Neural progenitor cell (in vitro differentiated cells): ENCODE results near the gene DNAL4. TPM values are rescaled to one million over a fixed set of nuclear protein-coding genes. Genes with fewer than 3 reads are reported as not detected.

Source experiments
- DNase-seq: peaks from one replicate; pipeline ENCODE4 v3.0.0-alpha.2; 2016; ENCODE audit warnings: low spot score
- H2AFZ ChIP-seq: fragments of 200-600 bp; sonication (generic); replicated peaks from 2 replicates; pipeline ENCODE4 v1.6.1; 2016; ENCODE audit warnings: antibody characterized with exemption
- H3F3A ChIP-seq: fragments of 200-600 bp; sonication (generic); 2 replicates; pipeline ENCODE4 v1.6.1; 2016; ENCODE audit warnings: antibody characterized with exemption, low read depth
- H3K27ac ChIP-seq: fragments of 200-600 bp; sonication (generic); 2 replicates; pipeline ENCODE4 v1.5.1; 2016; ENCODE audit warnings: mild to moderate bottlenecking
- H3K27me3 ChIP-seq: fragments of 200-600 bp; sonication (generic); 2 replicates; pipeline ENCODE4 v1.6.1; 2016; ENCODE audit warnings: mild to moderate bottlenecking, moderate library complexity
- H3K36me3 ChIP-seq: fragments of 200-600 bp; sonication (generic); 2 replicates; pipeline ENCODE4 v1.5.1; 2016
- H3K4me1 ChIP-seq: fragments of 200-600 bp; sonication (generic); 2 replicates; pipeline ENCODE4 v1.6.1; 2016; ENCODE audit warnings: mixed run types
- H3K4me2 ChIP-seq: fragments of 200-600 bp; sonication (generic); 2 replicates; pipeline ENCODE4 v1.6.1; 2016
- H3K4me3 ChIP-seq: fragments of 200-600 bp; sonication (generic); 2 replicates; pipeline ENCODE4 v1.5.1; 2016
- H3K79me2 ChIP-seq: fragments of 200-600 bp; sonication (generic); 2 replicates; pipeline ENCODE4 v1.6.1; 2016; ENCODE audit warnings: low read depth
- H3K9ac ChIP-seq: fragments of 200-600 bp; sonication (generic); 2 replicates; pipeline ENCODE4 v1.6.1; 2016
- H3K9me3 ChIP-seq: fragments of 200-600 bp; sonication (generic); 2 replicates; pipeline ENCODE4 v1.5.1; 2016; ENCODE audit warnings: low read depth
- H4K20me1 ChIP-seq: fragments of 200-600 bp; sonication (generic); 2 replicates; pipeline ENCODE4 v1.6.1; 2016; ENCODE audit warnings: low read depth
- H3K27ac Mint-ChIP-seq: 3 replicates; pipeline ENCODE4 v1.8.0; 2021; ENCODE audit warnings: mixed read lengths
- H3K27me3 Mint-ChIP-seq: 2 replicates; pipeline ENCODE4 v1.8.0; 2022; ENCODE audit warnings: low read depth, mild to moderate bottlenecking, inconsistent platforms, moderate library complexity, mixed read lengths; ENCODE audit not compliant: insufficient read depth
- H3K36me3 Mint-ChIP-seq: 3 replicates; pipeline ENCODE4 v1.8.0; 2021; ENCODE audit warnings: mixed read lengths
- H3K4me1 Mint-ChIP-seq: 3 replicates; pipeline ENCODE4 v1.8.0; 2021; ENCODE audit warnings: mixed read lengths
- H3K4me3 Mint-ChIP-seq: 3 replicates; pipeline ENCODE4 v1.8.0; 2021; ENCODE audit warnings: mild to moderate bottlenecking, moderate library complexity, mixed read lengths
- H3K9me3 Mint-ChIP-seq: 3 replicates; pipeline ENCODE4 v1.8.0; 2020; ENCODE audit warnings: mixed read lengths
- EZH2 ChIP-seq: fragments of 200-600 bp; sonication (generic); IDR thresholded peaks from 2 replicates; pipeline ENCODE4 v1.6.1; 2017; ENCODE audit warnings: antibody characterized with exemption, mild to moderate bottlenecking, moderate library complexity
- EZH2phosphoT487 ChIP-seq: fragments of 200-600 bp; sonication (generic); IDR thresholded peaks from 2 replicates; pipeline ENCODE4 v1.6.1; 2017; ENCODE audit warnings: antibody characterized with exemption
- total RNA-seq: library from RNA; depleted of rRNA; stranded (reverse); fragments of >200 nt; gene quantifications from 2 replicates; pipeline ENCODE4 v1.2.3, GENCODE V29; 2015; ENCODE audit warnings: low replicate concordance
- TF ChIP-seq, protein P1 (sequence below): fragments of 200-600 bp; sonication (generic); IDR thresholded peaks from 2 replicates; pipeline ENCODE4 v1.5.1; 2017; ENCODE audit warnings: antibody characterized with exemption, mild to moderate bottlenecking

Gene DNAL4
- total RNA-seq, 1 donor from 2014 or later = 10.7 TPM

DNA sequence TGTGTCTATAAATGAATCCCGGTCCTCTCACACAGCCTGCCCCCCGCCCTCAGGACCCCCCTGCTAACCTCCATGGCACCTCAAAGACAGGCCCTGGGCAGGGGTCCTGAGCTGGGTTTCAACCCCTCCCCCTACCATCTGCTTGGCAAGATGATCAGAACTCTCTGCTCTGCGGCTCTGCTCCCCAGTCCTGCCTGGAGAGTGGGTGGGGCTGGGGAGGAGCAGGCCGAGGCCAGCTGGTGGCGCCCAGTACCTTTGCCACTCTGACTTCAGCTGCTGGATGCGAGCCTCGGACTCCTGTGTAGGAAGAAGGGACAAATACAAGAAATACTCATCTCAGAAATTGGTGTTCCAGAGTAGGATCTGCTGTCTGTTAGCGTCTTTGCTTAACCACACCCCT is 53.2 kb downstream of the DNAL4 start:
- Histone ChIP-seq H4K20me1 (no peaks in the 10 kb centered on the region), H3F3A (no peaks in the 10 kb centered on the region), H3K36me3 (no peaks in the 10 kb centered on the region), H3K9me3 (no peaks in the 10 kb centered on the region), H2AFZ (no peak overlapping the region), H3K27me3 (no peaks in the 10 kb centered on the region), H3K4me3 (no peak overlapping the region), H3K27ac (no peak overlapping the region), H3K4me1 (no peaks in the 10 kb centered on the region), H3K79me2 (no peaks in the 10 kb centered on the region), H3K9ac (no peak overlapping the region), H3K4me2 (no peak overlapping the region)
- Mint-ChIP-seq H3K4me1 (no peaks in the 10 kb centered on the region), H3K36me3 (peaks cover 22% of the 10 kb centered on the region), H3K27me3 (no peaks in the 10 kb centered on the region), H3K9me3 (no peaks in the 10 kb centered on the region), H3K4me3 (no peak overlapping the region), H3K27ac (no peak overlapping the region)
- TF ChIP-seq EZH2 (no peak), EZH2phosphoT487 (no peak)
- TF ChIP-seq, protein P1, sequence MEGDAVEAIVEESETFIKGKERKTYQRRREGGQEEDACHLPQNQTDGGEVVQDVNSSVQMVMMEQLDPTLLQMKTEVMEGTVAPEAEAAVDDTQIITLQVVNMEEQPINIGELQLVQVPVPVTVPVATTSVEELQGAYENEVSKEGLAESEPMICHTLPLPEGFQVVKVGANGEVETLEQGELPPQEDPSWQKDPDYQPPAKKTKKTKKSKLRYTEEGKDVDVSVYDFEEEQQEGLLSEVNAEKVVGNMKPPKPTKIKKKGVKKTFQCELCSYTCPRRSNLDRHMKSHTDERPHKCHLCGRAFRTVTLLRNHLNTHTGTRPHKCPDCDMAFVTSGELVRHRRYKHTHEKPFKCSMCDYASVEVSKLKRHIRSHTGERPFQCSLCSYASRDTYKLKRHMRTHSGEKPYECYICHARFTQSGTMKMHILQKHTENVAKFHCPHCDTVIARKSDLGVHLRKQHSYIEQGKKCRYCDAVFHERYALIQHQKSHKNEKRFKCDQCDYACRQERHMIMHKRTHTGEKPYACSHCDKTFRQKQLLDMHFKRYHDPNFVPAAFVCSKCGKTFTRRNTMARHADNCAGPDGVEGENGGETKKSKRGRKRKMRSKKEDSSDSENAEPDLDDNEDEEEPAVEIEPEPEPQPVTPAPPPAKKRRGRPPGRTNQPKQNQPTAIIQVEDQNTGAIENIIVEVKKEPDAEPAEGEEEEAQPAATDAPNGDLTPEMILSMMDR = no peak
- DNase-seq = no peak

DNA sequence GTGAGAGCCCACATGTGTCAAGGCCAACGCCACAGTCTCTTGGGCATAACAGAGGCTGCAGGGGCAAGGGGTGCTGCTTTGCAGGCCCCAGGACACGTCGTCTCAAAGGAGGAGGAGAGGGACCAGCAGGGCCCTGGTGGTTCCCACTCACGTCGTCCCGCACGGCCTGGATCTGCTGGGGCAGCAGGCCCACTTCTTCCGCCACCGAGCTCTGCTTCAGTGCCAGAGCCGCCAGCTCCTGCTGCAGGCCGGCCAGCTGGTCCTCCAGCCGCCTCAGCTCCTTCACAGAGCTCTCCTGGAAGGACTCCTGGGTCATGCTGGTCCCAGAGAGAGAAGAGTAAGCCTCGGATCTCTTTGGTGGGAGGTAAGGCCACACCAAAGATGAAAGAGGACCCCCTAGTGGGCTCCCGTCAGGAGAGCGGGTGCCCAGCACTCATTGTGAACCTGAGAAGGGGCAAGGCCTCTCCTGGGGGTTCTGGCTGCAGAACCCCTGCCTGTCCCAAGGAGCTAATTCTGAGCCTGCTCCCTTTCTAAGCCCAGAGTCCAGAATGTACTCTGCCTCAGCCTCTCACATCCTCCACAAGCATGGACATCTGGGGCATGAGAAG is 53.7 kb downstream of the DNAL4 start:
- no peak overlapping the region for H3K27ac ChIP-seq
- Mint-ChIP-seq H3K9me3 (no peaks in the 10 kb centered on the region), H3K27me3 (peaks cover under 1% of the 10 kb centered on the region), H3K27ac (no peak overlapping the region), H3K4me1 (no peaks in the 10 kb centered on the region), H3K36me3 (peaks cover 21% of the 10 kb centered on the region), H3K4me3 (no peak overlapping the region)
- no peaks in the 10 kb centered on the region for H3K27me3 ChIP-seq
- no peaks in the 10 kb centered on the region for H3K79me2 ChIP-seq
- no peaks in the 10 kb centered on the region for H3K9me3 ChIP-seq
- H3K4me1 ChIP-seq = no peaks in the 10 kb centered on the region
- H3K9ac ChIP-seq = no peak overlapping the region
- H3K4me3 ChIP-seq = no peak overlapping the region
- no peak overlapping the region for H3K4me2 ChIP-seq
- H4K20me1 ChIP-seq = no peaks in the 10 kb centered on the region
- no peak overlapping the region for H2AFZ ChIP-seq
- no peaks in the 10 kb centered on the region for H3K36me3 ChIP-seq
- DNase-seq = no peak
- H3F3A ChIP-seq = no peaks in the 10 kb centered on the region
- TF ChIP-seq, protein P1 = no peak
- no peak for TF ChIP-seq EZH2phosphoT487
- no peak for TF ChIP-seq EZH2

DNA sequence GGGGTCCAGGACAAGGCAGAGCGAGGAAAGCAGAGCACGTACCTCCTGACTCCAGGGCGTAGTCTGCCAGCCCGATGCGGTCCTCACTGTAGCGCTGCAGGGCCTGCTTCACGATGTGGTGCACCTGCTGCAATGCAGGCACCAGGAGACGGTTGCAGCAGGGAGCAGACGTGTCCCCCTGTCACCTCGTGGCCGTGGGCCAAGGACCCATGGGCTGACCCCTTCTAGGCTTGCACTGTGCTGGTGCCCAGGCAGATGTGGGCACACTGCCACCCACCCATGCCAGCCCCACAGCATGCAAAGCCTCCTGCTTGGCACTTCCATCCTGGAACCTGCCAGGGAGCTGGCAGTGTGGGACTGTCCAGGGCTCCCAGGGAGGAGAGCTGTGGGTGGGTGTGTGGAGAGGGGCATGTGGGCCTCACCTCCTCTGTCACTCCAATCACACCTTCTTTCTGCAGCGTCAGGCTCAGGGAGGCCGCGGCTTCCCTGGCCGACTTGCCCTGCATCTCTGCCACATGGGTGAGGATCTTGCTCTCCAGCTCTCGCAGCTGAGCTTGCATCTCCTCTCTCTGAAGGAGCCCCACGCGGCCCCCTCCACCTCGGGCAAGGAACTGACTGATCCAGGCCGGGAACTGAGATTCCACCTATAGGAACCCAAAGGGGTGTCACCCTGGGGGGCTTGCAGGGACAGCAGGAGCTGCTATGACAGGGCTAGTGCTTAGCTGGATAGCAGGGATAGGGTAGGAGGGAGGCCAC is 54.5 kb downstream of the DNAL4 start:
- peaks cover 2% of the 10 kb centered on the region for H3K27me3 Mint-ChIP-seq
- Histone ChIP-seq H3F3A (no peaks in the 10 kb centered on the region), H2AFZ (no peak overlapping the region), H4K20me1 (no peaks in the 10 kb centered on the region), H3K9ac (no peak overlapping the region), H3K9me3 (no peaks in the 10 kb centered on the region), H3K4me1 (no peaks in the 10 kb centered on the region), H3K79me2 (no peaks in the 10 kb centered on the region), H3K4me2 (no peak overlapping the region), H3K4me3 (no peak overlapping the region), H3K27ac (no peak overlapping the region), H3K36me3 (no peaks in the 10 kb centered on the region), H3K27me3 (no peaks in the 10 kb centered on the region)
- TF ChIP-seq EZH2 (no peak), EZH2phosphoT487 (no peak)
- TF ChIP-seq, protein P1 = no peak
- no peaks in the 10 kb centered on the region for H3K9me3 Mint-ChIP-seq
- no peaks in the 10 kb centered on the region for H3K4me1 Mint-ChIP-seq
- no peak overlapping the region for H3K4me3 Mint-ChIP-seq
- H3K27ac Mint-ChIP-seq = no peak overlapping the region
- peaks cover 17% of the 10 kb centered on the region for H3K36me3 Mint-ChIP-seq
- DNase-seq = no peak
